Activated T-helper 9 cell treated with anti-CD3 and anti-CD28 coated beads, Interleukin-2, amount 50 U/mL, for 16 hours (primary cell): ENCODE results near the gene CCPG1.

ENCODE experiments used
- DNase-seq: peaks from one replicate; pipeline ENCODE4 v3.0.0-alpha.2; 2020; ENCODE audit warnings: low read depth

CCPG1 gene

GRCh38 chr15:55381595-55381994 is 26.6 kb downstream of the CCPG1 start:
- no peak for DNase-seq

GRCh38 chr15:55379095-55379494 is 29.1 kb downstream of the CCPG1 start:
- DNase-seq = no peak

GRCh38 chr15:55372701-55373440 is 35.3 kb downstream of the CCPG1 start:
- no peak for DNase-seq

- DNase-seq = no peak
Measured at GRCh38 chr15:55366981-55367380, 41.2 kb downstream of the CCPG1 start.

- DNase-seq = no peak
Measured at GRCh38 chr15:55362641-55363040, 45.5 kb downstream of the CCPG1 start.

- no peak for DNase-seq
Measured at GRCh38 chr15:55361048-55361447, 47.1 kb downstream of the CCPG1 start.

- no peak for DNase-seq
Measured at GRCh38 chr15:55360256-55360655, 47.9 kb downstream of the CCPG1 start.

- DNase-seq = no peak
Measured at GRCh38 chr15:55358471-55358870, 49.7 kb downstream of the CCPG1 start.

GRCh38 chr15:55357774-55358173 is 50.4 kb downstream of the CCPG1 start:
- no peak for DNase-seq

GRCh38 chr15:55356985-55357585 is 51.1 kb downstream of the CCPG1 start:
- no peak for DNase-seq

GRCh38 chr15:55353025-55353424 is 55.1 kb downstream of the CCPG1 start:
- DNase-seq = no peak

GRCh38 chr15:55349282-55349681 is 58.9 kb downstream of the CCPG1 start:
- DNase-seq = no peak

GRCh38 chr15:55348281-55348778 is 59.8 kb downstream of the CCPG1 start:
- DNase-seq = no peak

- no peak for DNase-seq
Measured at GRCh38 chr15:55344206-55344605, 64.0 kb downstream of the CCPG1 start.

GRCh38 chr15:55343168-55343567 is 65.0 kb downstream of the CCPG1 start:
- DNase-seq = no peak

GRCh38 chr15:55337160-55337559 is 71.0 kb downstream of the CCPG1 start:
- no peak for DNase-seq

GRCh38 chr15:55334997-55335396 is 73.2 kb downstream of the CCPG1 start:
- DNase-seq = no peak

GRCh38 chr15:55334371-55334770 is 73.8 kb downstream of the CCPG1 start:
- no peak for DNase-seq

- DNase-seq = no peak
Measured at GRCh38 chr15:55327387-55327786, 80.8 kb downstream of the CCPG1 start.

GRCh38 chr15:55322467-55322866 is 85.7 kb downstream of the CCPG1 start:
- no peak for DNase-seq

GRCh38 chr15:55320963-55321362 is 87.2 kb downstream of the CCPG1 start:
- DNase-seq = no peak

GRCh38 chr15:55320238-55320550 is 88.0 kb downstream of the CCPG1 start:
- no peak for DNase-seq

GRCh38 chr15:55319537-55320237 is 88.5 kb downstream of the CCPG1 start:
- no peak for DNase-seq
